MCF 10A (cell line): Measurements from ENCODE around the gene RNF220. TPM values are rescaled to one million over a fixed set of nuclear protein-coding genes. Genes with fewer than 3 reads are reported as not detected.

Experiments used
- BruUV-seq: library from RNA; stranded (reverse); fragments of 400-500 nt; replicated peaks from 2 replicates; lab custom pipeline; 2021; lab: Mats Ljungman, UMichigan
- CTCF ChIA-PET: fragments of 300-600 bp; sonication (Branson Sonifier 250); formaldehyde crosslinking; extraction: SDS; loops from one replicate; lab custom pipeline; 2021; ENCODE audit warnings: antibody characterized with exemption, inconsistent platforms; lab: Yijun Ruan, JAX
- POLR2A ChIA-PET: fragments of 300-600, 350-650 bp; sonication (Branson Sonifier 250); formaldehyde crosslinking; extraction: SDS; loops from one replicate; lab custom pipeline; 2020; ENCODE audit warnings: antibody characterized with exemption, inconsistent platforms; lab: Yijun Ruan, JAX
- DNase-seq: peaks from one replicate; pipeline ENCODE4 v3.0.0-alpha.2; 2018; ENCODE audit not compliant: unreplicated experiment
- H3K27ac Mint-ChIP-seq: one replicate; pipeline ENCODE4 v1.8.0; 2022; ENCODE audit warnings: mild to moderate bottlenecking, low read depth, mixed read lengths; ENCODE audit not compliant: unreplicated experiment
- H3K27me3 Mint-ChIP-seq: one replicate; pipeline ENCODE4 v1.8.0; 2022; ENCODE audit warnings: mixed read lengths; ENCODE audit not compliant: insufficient read depth, unreplicated experiment
- H3K36me3 Mint-ChIP-seq: one replicate; pipeline ENCODE4 v1.8.0; 2022; ENCODE audit warnings: mild to moderate bottlenecking, moderate library complexity, mixed read lengths; ENCODE audit not compliant: insufficient read depth, unreplicated experiment
- H3K4me1 Mint-ChIP-seq: one replicate; pipeline ENCODE4 v1.8.0; 2022; ENCODE audit warnings: mixed read lengths; ENCODE audit not compliant: insufficient read depth, unreplicated experiment
- H3K4me3 Mint-ChIP-seq: one replicate; pipeline ENCODE4 v1.8.0; 2022; ENCODE audit warnings: mild to moderate bottlenecking, moderate library complexity, mixed read lengths; ENCODE audit not compliant: unreplicated experiment
- H3K9me3 Mint-ChIP-seq: one replicate; pipeline ENCODE4 v1.8.0; 2022; ENCODE audit warnings: mixed read lengths; ENCODE audit not compliant: unreplicated experiment
- intact Hi-C: fragments of 100-400 bp; cut with micrococcal nuclease; formaldehyde crosslinking; loops from 2 replicates; pipeline ENCODE4 v1.14.1; 2022
- total RNA-seq: library from RNA; stranded (reverse); gene quantifications from 2 replicates; pipeline ENCODE4 v1.2.3, GENCODE V29; 2022
- TF ChIP-seq, protein P1 (sequence below): fragments of 200-600 bp; IDR thresholded peaks from one replicate; pipeline ENCODE4 v1.8.0; 2022; ENCODE audit warnings: antibody characterized with exemption, mild to moderate bottlenecking; ENCODE audit not compliant: unreplicated experiment

The RNF220 gene
- total RNA-seq, 1 experiment from 2014 or later = 67.1 TPM

DNA sequence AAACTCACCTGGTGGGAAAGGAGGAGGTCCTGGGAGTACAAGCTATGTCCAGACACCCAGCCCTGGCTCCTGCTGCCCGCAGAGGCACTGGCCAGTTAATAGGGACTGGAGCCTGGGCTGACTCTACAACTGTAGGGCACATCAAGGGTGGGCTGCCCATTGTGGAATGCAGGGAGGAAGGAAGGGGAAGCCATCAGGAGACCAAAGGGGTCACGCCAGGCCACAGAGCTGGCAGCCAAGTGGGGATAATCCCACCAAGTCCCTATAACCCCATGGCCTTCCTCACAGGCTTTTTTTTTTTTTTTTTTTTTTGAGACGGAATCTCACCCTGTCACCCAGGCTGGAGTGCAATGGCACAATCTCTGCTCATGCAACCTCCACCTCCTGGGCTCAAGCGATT is 254.5 kb downstream of the RNF220 start:
- POLR2A ChIA-PET = interaction anchor here (1.1 kb wide), 1 partner anchor 13 kb away, joined by 3 read pairs; no protein-coding TSS in a partner anchor
- H3K36me3 Mint-ChIP-seq = peaks cover 4% of the 10 kb centered on the region
- no TSS peak for BruUV-seq

GRCh38 chr1:44660176-44660575 is 255.1 kb downstream of the RNF220 start:
- Mint-ChIP-seq H3K27me3 (no peaks in the 10 kb centered on the region), H3K4me3 (no peak overlapping the region), H3K4me1 (peaks cover 6% of the 10 kb centered on the region), H3K36me3 (no peaks in the 10 kb centered on the region), H3K27ac (no peak overlapping the region), H3K9me3 (no peaks in the 10 kb centered on the region)
- intact Hi-C loops = no loop called here
- ChIA-PET CTCF (interaction anchor here (1.1 kb wide), 1 partner anchor 18 kb away, joined by 5 read pairs; no protein-coding TSS in a partner anchor), POLR2A (interaction anchor here (1.1 kb wide), 1 partner anchor 12 kb away, joined by 3 read pairs; no protein-coding TSS in a partner anchor)
- peak; percentile 39 for DNase-seq
- BruUV-seq = no TSS peak
- TF ChIP-seq, protein P1, sequence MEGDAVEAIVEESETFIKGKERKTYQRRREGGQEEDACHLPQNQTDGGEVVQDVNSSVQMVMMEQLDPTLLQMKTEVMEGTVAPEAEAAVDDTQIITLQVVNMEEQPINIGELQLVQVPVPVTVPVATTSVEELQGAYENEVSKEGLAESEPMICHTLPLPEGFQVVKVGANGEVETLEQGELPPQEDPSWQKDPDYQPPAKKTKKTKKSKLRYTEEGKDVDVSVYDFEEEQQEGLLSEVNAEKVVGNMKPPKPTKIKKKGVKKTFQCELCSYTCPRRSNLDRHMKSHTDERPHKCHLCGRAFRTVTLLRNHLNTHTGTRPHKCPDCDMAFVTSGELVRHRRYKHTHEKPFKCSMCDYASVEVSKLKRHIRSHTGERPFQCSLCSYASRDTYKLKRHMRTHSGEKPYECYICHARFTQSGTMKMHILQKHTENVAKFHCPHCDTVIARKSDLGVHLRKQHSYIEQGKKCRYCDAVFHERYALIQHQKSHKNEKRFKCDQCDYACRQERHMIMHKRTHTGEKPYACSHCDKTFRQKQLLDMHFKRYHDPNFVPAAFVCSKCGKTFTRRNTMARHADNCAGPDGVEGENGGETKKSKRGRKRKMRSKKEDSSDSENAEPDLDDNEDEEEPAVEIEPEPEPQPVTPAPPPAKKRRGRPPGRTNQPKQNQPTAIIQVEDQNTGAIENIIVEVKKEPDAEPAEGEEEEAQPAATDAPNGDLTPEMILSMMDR = no peak

More for the DNA sequence above, 254.5 kb downstream of the RNF220 start:
- Mint-ChIP-seq H3K27ac (no peak overlapping the region), H3K9me3 (no peaks in the 10 kb centered on the region), H3K4me1 (peaks cover 6% of the 10 kb centered on the region), H3K27me3 (no peaks in the 10 kb centered on the region), H3K4me3 (no peak overlapping the region)
- CTCF ChIA-PET = interaction anchor here (1.1 kb wide), 1 partner anchor 17 kb away, joined by 5 read pairs; no protein-coding TSS in a partner anchor
- TF ChIP-seq, protein P1 = no peak
- intact Hi-C loops = loop anchor here (5.0 kb wide), 1 partner anchor 48 kb away; no protein-coding TSS in a partner anchor
- DNase-seq = no peak

DNA sequence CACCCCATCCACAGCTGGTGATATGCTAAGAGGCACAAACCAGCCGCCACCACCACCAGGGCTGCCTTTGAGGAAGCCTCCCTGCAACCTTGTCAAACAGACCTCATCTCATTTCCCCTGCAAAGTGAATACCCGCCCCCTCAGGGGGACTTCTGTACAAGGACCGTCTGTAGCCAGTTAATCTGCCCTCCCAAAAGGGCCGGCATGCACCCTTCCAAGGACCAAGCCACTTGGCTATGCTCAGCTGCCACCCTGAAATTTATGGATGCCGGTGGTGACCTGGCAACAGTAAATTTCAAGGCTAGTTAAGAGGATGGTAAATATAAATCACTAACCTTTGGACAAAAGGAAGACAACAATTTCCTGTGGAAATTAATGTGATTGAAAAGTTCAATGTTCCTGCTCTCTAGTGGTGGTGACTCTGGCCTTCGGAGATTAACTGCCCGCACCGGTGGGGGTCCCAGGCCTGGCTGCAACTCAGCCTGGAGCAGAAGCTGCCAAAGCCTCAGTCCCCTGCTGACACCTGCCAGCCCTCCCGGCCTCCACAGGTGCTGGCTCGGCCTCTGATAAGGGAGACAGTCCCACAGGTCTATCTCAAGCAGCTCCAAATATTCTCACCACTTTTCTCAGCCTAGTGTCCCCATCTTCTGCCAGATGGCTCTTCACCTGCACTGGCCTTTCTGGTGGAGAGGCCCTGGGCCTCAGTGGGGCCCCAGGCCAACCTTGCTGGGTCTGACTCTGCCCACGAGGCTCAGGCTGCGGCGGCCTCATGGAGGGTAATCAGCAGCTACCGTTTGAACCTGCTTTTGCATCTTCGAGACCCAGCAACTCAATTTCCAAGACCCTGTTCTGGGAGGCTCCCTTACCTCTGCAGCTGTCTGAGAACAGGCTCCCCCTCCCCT is 257.0 kb downstream of the RNF220 start:
- H3K4me1 Mint-ChIP-seq = peaks cover 6% of the 10 kb centered on the region
- H3K27ac Mint-ChIP-seq = no peak overlapping the region
- TF ChIP-seq, protein P1 = no peak
- ChIA-PET CTCF (interaction anchor here (1.1 to 5.3 kb wide), 2 partner anchors 10 to 445 kb away, joined by 6 to 51 read pairs; no protein-coding TSS in a partner anchor), POLR2A (no interaction called here)
- H3K36me3 Mint-ChIP-seq = no peaks in the 10 kb centered on the region
- H3K9me3 Mint-ChIP-seq = no peaks in the 10 kb centered on the region
- H3K27me3 Mint-ChIP-seq = no peaks in the 10 kb centered on the region
- BruUV-seq = no TSS peak
- H3K4me3 Mint-ChIP-seq = no peak overlapping the region
- no peak for DNase-seq
- intact Hi-C loops = no loop called here

DNA sequence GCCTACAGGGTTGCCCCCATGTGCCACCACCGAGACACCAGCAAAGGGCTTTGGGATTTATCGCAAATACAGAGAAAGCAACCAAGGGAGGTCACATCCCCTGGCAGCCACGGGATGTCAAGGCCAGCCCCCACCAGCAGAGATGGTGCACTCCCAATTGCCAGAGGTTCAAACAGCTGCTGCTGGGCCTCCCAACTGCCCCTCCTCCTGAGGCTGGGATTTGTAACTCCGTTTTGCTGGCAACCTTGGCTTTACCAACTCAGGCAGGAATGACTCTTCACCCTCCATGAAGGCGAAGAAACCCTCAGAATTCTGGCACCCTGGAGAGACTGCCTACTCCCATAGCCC is 257.6 kb downstream of the RNF220 start:
- no peaks in the 10 kb centered on the region for H3K27me3 Mint-ChIP-seq
- no peak overlapping the region for H3K4me3 Mint-ChIP-seq
- ChIA-PET CTCF (interaction anchor here (1.1 to 5.3 kb wide), 2 partner anchors 11 to 445 kb away, joined by 6 to 51 read pairs; no protein-coding TSS in a partner anchor), POLR2A (no interaction called here)
- TF ChIP-seq, protein P1 = no peak
- H3K36me3 Mint-ChIP-seq = no peaks in the 10 kb centered on the region
- no TSS peak for BruUV-seq
- no peak overlapping the region for H3K27ac Mint-ChIP-seq
- intact Hi-C loops = no loop called here
- H3K4me1 Mint-ChIP-seq = peaks cover 6% of the 10 kb centered on the region
- H3K9me3 Mint-ChIP-seq = no peaks in the 10 kb centered on the region
- DNase-seq = no peak
